ENCODE data around the gene FBXO41. TPM values are rescaled to one million over a fixed set of nuclear protein-coding genes. Genes with fewer than 3 reads are reported as not detected.

The FBXO41 gene
- total and polyA plus RNA-seq, 2 donors (not counting 3 experiments of a cell fraction or from before 2014, with no cell fraction given) = 0.88 to 1.5 TPM

- H3K27ac ChIP-seq (ENCODE audit: insufficient read depth, low read depth, low read length) = no peak overlapping the region
- H3K4me1 ChIP-seq (ENCODE audit: control insufficient read depth, extremely low read depth, insufficient read depth, low read length) = no peaks in the 10 kb centered on the region
- CTCF ChIA-PET = interaction anchor here (0.6 to 2.4 kb wide), 5 partner anchors 9 to 398 kb away, joined by 3 to 8 read pairs (median 6); no protein-coding TSS in a partner anchor
- no peak for FAIRE-seq
- H2AFZ ChIP-seq (ENCODE audit: low read depth, low read length) = no peak overlapping the region
- no peaks in the 10 kb centered on the region for H3K79me2 ChIP-seq (ENCODE audit: control insufficient read depth, insufficient read depth, low read length)
- peak overlapping the region; percentile 35 for H3K4me2 ChIP-seq (ENCODE audit: insufficient read depth, low read length)
- no peak overlapping the region for H3K4me3 ChIP-seq (replicated peaks in 1 of 3; ENCODE audit: insufficient read depth in 1 of 3, low read depth in 1 of 3, low read length in 3 of 3)
- H3K9me3 ChIP-seq (replicated peaks; ENCODE audit: control insufficient read depth, insufficient read depth, low read length) = no peaks in the 10 kb centered on the region
- POLR2A ChIA-PET = no interaction called here
- H3K36me3 ChIP-seq (ENCODE audit: control insufficient read depth in 2 of 2, extremely low read depth in 1 of 2, insufficient read depth in 2 of 2, low read length in 2 of 2) = no peaks in the 10 kb centered on the region
- peaks cover 49 to 86% of the 10 kb centered on the region in 2 experiments for H3K27me3 ChIP-seq (ENCODE audit: control insufficient read depth in 2 of 2, insufficient read depth in 2 of 2, low read length in 2 of 2)
- DNase-seq (ENCODE audit: low read depth, low spot score) = no peak
- BruUV-seq (replicated peaks) = no TSS peak
- H3K9me1 ChIP-seq (replicated peaks; ENCODE audit: control insufficient read depth, extremely low read depth, insufficient read depth, low read length) = no peaks in the 10 kb centered on the region
- dilution Hi-C loops (cut with MboI; ENCODE audit: extremely low pct_ligation_motif_present, low sequenced_read_pairs) = no loop called here
- TF ChIP-seq POLR2AphosphoS5 (IDR thresholded peaks at IDR 0.05; ENCODE audit: insufficient read depth, low read depth, low read length) = no peak
- no peak for TF ChIP-seq MYC (IDR thresholded peaks at IDR 0.05; ENCODE audit: low read depth, low read length)
- TF ChIP-seq CTCF (IDR thresholded peaks at IDR 0.05; ENCODE audit: extremely low read depth in 1 of 2, insufficient read depth in 1 of 2, low read depth in 1 of 2, low read length in 2 of 2) = peak in 1 of 2 donors; percentile 12
- peak; percentile 88 for TF ChIP-seq EZH2 (IDR thresholded peaks at IDR 0.05; ENCODE audit: borderline replicate concordance, low read depth, low read length, severe bottlenecking)
- H3K9ac ChIP-seq (replicated peaks; ENCODE audit: extremely low read depth, insufficient read depth, low read length) = no peak overlapping the region
- intact Hi-C loops (cut with micrococcal nuclease) = no loop called here
- no peaks in the 10 kb centered on the region for H4K20me1 ChIP-seq (replicated peaks; ENCODE audit: control insufficient read depth, extremely low read depth, insufficient read depth, low read length)
Observed at GRCh38 chr2:73291461-73292315, 7.4 kb upstream of the FBXO41 start.
